SIG-M5 (cell line): ENCODE measurements around the gene COL21A1.

Source experiments
- DNase-seq: peaks from one replicate; lab custom pipeline; 2025; lab: John Stamatoyannopoulos, UW

COL21A1 gene

DNA sequence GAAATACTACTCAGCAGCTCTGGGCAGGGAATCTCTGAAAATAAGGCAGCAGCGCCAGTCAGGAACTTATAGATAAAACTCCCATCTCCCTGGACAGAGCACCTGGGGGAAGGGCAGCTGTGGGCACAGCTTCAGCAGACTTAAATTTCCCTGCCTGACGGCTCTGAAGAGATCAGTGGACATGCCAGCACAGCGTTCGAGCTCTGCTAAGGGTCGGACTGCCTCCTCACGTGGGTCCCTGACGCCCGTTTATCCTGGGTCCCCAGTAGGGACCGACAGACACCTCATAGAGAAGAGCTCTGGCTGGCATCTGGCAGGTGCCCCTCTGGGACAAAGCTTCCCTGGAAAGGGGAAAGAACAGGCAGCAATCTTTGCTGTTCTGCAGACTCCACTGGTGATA lies 59.0 kb downstream of the COL21A1 start:
- DNase-seq = no peak

- no peak for DNase-seq
These were observed 59.7 kb downstream of the COL21A1 start for GRCh38 chr6:56187686-56188085.

GRCh38 chr6:56176741-56177140 lies 70.6 kb downstream of the COL21A1 start:
- DNase-seq = no peak

DNA sequence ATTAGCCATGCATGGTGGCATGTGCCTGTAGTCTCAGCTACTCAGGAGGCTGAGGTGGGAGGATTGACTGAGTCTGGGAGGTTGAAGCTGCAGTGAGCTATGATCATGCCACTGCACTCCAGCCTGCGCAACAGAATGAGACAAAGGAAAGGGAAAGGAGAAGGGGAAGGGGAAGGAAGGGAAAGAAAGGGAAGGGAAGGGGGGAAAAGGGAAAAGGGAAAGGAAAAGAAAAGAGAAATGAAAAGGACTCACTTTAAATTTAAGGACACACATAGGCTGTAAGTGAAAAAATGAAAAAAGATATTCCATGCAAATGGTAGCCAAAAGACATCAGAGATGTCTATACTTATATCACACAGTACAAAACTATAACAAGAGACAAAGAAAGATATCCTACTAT lies 74.2 kb downstream of the COL21A1 start:
- no peak for DNase-seq

DNA sequence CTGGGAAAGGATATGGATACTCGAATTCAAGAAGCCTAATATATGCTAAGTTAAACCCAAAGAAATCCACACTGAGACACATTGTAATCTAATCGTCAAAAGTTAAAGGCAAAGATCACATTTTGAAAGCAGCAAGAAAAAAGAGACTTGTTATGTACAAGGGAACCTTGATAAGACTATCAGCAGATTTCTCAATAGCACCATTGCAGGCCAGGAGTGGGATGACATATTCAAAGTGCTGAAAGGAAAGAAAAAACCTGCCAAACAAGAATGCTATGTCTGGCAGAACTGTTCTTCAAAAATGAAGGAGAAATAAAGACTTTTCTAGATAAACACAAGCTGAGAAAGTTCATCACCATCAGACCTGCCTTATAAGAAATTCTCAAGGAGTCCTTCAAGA lies 75.2 kb downstream of the COL21A1 start:
- DNase-seq = no peak

DNA sequence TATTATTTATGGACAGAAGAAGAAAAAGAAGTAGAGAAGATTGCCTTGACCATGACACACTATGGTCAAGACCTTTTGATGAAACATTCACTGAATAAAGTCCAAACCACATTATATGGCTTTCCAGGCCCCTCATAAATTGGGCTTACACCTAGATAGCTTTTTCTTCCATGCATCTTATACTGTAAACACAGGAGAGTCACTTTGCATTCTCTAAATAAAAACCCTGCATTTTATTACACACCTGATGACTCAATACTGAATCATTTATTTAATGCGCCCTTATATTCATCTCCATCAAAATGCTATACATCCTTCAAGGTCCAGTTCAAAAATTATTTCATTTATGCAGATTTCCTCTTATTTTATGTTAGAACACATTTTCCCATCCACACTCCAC lies 78.0 kb downstream of the COL21A1 start:
- DNase-seq = no peak

- DNase-seq = no peak
These were observed 78.8 kb downstream of the COL21A1 start for GRCh38 chr6:56168596-56168995.

- no peak for DNase-seq
These were observed 85.3 kb downstream of the COL21A1 start for GRCh38 chr6:56162081-56162480.

- DNase-seq = no peak
These were observed 86.9 kb downstream of the COL21A1 start for GRCh38 chr6:56160489-56160888.

- no peak for DNase-seq
These were observed 88.8 kb downstream of the COL21A1 start for GRCh38 chr6:56158571-56158970.

DNA sequence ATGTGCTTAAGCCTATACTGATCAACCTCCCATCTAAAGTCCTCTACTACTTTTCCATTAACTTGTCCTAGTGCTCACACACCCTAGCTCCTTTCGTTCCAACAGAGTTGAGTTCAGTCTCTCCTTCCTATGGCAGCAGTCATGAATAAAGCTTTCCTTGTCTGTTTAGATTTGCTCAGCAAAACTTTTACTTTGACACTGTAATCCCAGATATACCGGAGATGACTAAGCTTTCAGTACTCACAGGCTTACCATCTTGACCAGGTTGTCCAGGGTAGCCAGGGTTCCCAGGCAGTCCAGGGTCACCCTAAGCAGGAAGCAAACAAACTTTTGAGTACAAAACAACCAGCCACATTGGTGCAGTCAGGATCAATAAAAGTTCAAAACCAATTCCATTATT lies 90.7 kb downstream of the COL21A1 start:
- no peak for DNase-seq

GRCh38 chr6:56155634-56156141 lies 91.7 kb downstream of the COL21A1 start:
- no peak for DNase-seq

- no peak for DNase-seq
These were observed 93.3 kb downstream of the COL21A1 start for GRCh38 chr6:56154076-56154475.

- DNase-seq = no peak
These were observed 94.8 kb downstream of the COL21A1 start for GRCh38 chr6:56152611-56153010.

GRCh38 chr6:56151609-56152224 lies 95.7 kb downstream of the COL21A1 start:
- DNase-seq = no peak

DNA sequence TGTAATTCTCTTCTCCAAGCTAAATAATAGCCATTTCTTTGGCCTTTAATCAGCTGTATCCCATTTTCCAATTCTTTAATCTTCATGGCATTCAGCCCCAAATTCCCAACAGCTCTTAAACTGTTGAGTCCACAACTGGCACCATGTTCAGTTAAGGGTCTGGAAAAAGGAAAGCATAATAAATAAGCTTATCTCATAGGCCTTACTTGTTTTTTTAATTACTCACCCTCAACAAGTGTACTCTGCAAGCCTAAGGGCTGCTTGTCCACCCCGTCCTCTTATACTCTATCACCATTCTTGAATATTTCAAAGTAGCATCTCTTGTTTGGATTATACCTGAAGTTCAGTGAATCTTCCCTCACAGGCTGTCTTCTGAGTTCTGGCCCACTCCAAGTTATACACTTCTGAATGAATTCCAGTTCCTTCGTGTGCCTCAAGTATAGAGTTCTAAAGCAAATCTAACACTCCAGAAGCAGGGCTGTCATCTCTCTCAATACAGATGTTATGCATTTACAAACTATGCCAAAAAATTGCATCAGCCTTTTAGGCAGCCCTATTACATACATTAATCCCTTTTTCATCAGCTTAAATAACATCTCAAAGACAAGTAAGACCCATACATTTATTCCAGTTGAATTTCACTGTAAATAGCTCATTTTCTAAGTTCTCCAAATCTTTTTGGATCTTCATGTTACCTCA lies 98.7 kb downstream of the COL21A1 start:
- DNase-seq = no peak

DNA sequence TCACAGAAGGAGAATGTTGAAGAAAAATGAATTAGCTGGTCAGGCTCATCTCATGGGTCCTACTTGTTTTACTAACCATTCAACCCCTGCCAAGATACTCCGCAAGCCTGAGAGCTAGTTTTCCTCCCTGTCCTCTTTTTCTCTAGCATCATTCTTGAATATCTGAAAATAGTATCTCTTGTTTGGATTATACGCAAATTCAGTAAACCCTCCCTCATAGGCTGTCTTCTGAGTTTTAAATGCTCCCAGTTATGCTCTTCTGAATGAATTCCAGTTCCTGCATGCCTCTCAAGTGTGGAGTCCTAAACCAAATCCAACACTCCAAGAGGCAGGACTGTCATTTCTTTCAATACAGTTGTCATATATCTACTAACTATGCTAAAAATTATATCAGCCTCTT lies 99.6 kb downstream of the COL21A1 start:
- no peak for DNase-seq

GRCh38 chr6:56146086-56146485 lies 101.3 kb downstream of the COL21A1 start:
- DNase-seq = no peak

- no peak for DNase-seq
These were observed 101.8 kb downstream of the COL21A1 start for GRCh38 chr6:56145616-56146015.

DNA sequence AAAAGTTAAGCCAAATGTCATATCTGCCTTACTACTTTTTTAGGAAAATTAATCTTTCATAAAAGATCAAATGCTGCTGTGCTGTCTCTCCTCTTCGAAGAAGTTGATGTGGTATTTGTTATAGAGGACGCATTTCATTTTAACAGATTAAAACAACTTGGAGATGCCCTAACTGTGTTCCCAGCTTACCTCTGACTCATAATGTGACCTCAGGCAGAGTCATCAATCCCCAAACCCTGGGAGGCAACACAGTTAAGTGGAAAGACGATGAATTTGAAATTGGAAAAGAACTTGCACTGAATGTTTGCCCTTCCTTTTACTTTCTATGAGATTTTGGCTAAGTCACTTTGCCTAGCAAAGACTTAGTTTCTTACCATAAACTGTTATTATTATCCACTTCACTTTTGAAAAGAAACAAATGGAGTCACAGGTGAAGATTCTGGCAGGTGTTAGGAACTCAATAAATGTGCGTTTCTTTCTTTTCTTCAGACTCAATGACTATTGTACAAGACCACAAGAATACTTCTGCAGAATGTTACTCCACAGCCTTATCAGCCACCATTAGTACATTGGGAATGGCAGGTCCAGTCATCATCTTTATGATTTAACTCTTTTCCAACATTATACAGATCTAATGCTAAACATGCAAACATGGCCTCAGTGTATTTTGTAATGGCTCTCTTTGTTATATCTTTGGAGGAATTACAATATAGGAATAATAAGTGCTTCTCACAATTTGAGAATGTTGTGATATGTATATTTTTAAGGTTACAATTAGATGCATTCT lies 102.6 kb downstream of the COL21A1 start:
- no peak for DNase-seq

DNA sequence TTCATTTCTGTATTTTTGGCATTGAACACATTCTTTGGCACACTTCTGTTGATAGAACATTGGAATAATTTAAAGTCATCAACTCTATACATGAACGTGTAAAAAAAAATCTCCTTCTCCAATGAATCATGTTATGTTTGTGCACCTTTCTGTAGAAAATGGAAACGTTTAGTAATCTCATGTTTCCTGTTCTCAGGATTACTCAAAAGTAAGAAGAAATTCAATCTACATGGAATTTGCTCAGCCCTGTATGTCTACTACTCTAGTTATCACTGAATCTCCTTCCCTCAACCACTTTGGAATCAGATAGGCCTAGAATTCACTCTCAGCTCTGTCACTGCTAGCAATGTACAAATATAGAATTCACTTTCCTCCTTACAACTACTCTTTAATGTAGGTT lies 103.6 kb downstream of the COL21A1 start:
- no peak for DNase-seq

GRCh38 chr6:56140090-56140489 lies 107.3 kb downstream of the COL21A1 start:
- DNase-seq = no peak

- no peak for DNase-seq
These were observed 131.7 kb downstream of the COL21A1 start for GRCh38 chr6:56115715-56116114.
